Measurements from ENCODE around the gene FLT3. TPM values are rescaled to one million over a fixed set of nuclear protein-coding genes. Genes with fewer than 3 reads are reported as not detected.
A peak's percentile ranks its signal among the peaks of the same experiment; 100 is the strongest.

Gene FLT3
- total and polyA plus RNA-seq, 4 donors: 0.14 to 0.84 (median 0.42) TPM

GRCh38 chr13:27960362-27961226 lies 139.8 kb downstream of the FLT3 start (continued):
- TF ChIP-seq FOXA2 (IDR thresholded peaks at IDR 0.05): peak; percentile 85
- no peak for TF ChIP-seq JUND (IDR thresholded peaks at IDR 0.05)
- peak; percentile 78 to 81 for TF ChIP-seq RAD21 (IDR thresholded peaks at IDR 0.05)

GRCh38 chr13:27959976-27960361 lies 140.4 kb downstream of the FLT3 start:
- Histone ChIP-seq H3K4me3 (ENCODE audit: low read depth in 1 of 3, low read length in 3 of 3) (peak overlapping the region in 2 of 3 donors; percentile 33 to 85), H3K27me3 (ENCODE audit: control insufficient read depth in 4 of 4, insufficient read depth in 4 of 4, low read length in 3 of 4) (peaks cover 0 to 3% (median 1%) of the 10 kb centered on the region in 4 donors), H3K9ac (ENCODE audit: low read depth in 1 of 2, low read length in 2 of 2) (peak overlapping the region; percentile 30 to 72)

GRCh38 chr13:27956576-27957300 lies 143.6 kb downstream of the FLT3 start:
- Histone ChIP-seq H3K27ac (ENCODE audit: low read depth in 1 of 2, low read length in 2 of 2) (no peak overlapping the region), H3K9me3 (ENCODE audit: control insufficient read depth in 4 of 4, low read length in 3 of 4) (no peaks in the 10 kb centered on the region), H3K4me3 (ENCODE audit: low read depth in 1 of 3, low read length in 3 of 3) (no peak overlapping the region), H3K36me3 (ENCODE audit: control insufficient read depth in 4 of 4, insufficient read depth in 3 of 4, low read depth in 1 of 4, low read length in 3 of 4) (no peaks in the 10 kb centered on the region), H3K27me3 (ENCODE audit: control insufficient read depth in 4 of 4, insufficient read depth in 4 of 4, low read length in 3 of 4) (no peaks in the 10 kb centered on the region), H3K4me1 (ENCODE audit: control insufficient read depth in 4 of 4, insufficient read depth in 4 of 4, low read length in 3 of 4) (peaks cover 11 to 34% (median 24%) of the 10 kb centered on the region in 4 donors), H3K9ac (ENCODE audit: low read depth in 1 of 2, low read length in 2 of 2) (no peak overlapping the region)
- no peak for DNase-seq (ENCODE audit: low spot score)
- whole genome bisulfite sequencing: 43% methylated on average over 5 of the region's 5 CpGs
- TF ChIP-seq HNF4A (conservative IDR thresholded peaks at IDR 0.05): no peak
- TF ChIP-seq CTCF (IDR thresholded peaks at IDR 0.05; ENCODE audit: low read depth, low read length, missing input control): no peak
- no peak for TF ChIP-seq RAD21 (IDR thresholded peaks at IDR 0.05)
- no peak for TF ChIP-seq FOXA1 (IDR thresholded peaks at IDR 0.05)
- no peak for TF ChIP-seq JUND (IDR thresholded peaks at IDR 0.05)
- no peak for TF ChIP-seq RXRA (IDR thresholded peaks at IDR 0.05)
- no peak for TF ChIP-seq YY1 (IDR thresholded peaks at IDR 0.05)
- TF ChIP-seq SP1 (IDR thresholded peaks at IDR 0.05): no peak
- no peak for TF ChIP-seq TAF1 (conservative IDR thresholded peaks at IDR 0.05)
- TF ChIP-seq MAX (IDR thresholded peaks at IDR 0.05): no peak
- no peak for TF ChIP-seq HNF4G (IDR thresholded peaks at IDR 0.05)
- TF ChIP-seq FOXA2 (IDR thresholded peaks at IDR 0.05): no peak
- no peak for TF ChIP-seq NR2F2 (IDR thresholded peaks at IDR 0.05)
- TF ChIP-seq ATF3 (IDR thresholded peaks at IDR 0.05): no peak

More at GRCh38 chr13:27959976-27960361, 140.4 kb downstream of the FLT3 start:
- H3K4me1 ChIP-seq (ENCODE audit: control insufficient read depth in 4 of 4, insufficient read depth in 4 of 4, low read length in 3 of 4): peaks cover 4 to 20% (median 11%) of the 10 kb centered on the region in 4 donors
- H3K27ac ChIP-seq (ENCODE audit: low read depth in 1 of 2, low read length in 2 of 2): peak overlapping the region; percentile 92 to 96
- no peaks in the 10 kb centered on the region for H3K36me3 ChIP-seq (ENCODE audit: control insufficient read depth in 4 of 4, insufficient read depth in 3 of 4, low read depth in 1 of 4, low read length in 3 of 4)
- TF ChIP-seq JUND (IDR thresholded peaks at IDR 0.05) (no peak), ZBTB33 (IDR thresholded peaks at IDR 0.05) (no peak), ATF3 (IDR thresholded peaks at IDR 0.05) (no peak), RAD21 (IDR thresholded peaks at IDR 0.05) (no peak), NR2F2 (IDR thresholded peaks at IDR 0.05) (no peak), FOXA2 (IDR thresholded peaks at IDR 0.05) (no peak), MAX (IDR thresholded peaks at IDR 0.05) (no peak), EGR1 (IDR thresholded peaks at IDR 0.05; ENCODE audit: low read depth in 2 of 2) (no peak), HNF4A (conservative IDR thresholded peaks at IDR 0.05) (no peak), HNF4G (IDR thresholded peaks at IDR 0.05) (no peak)
- no peak for DNase-seq (ENCODE audit: low spot score)
- no peaks in the 10 kb centered on the region for H3K9me3 ChIP-seq (ENCODE audit: control insufficient read depth in 4 of 4, low read length in 3 of 4)
- WGBS: 17% methylated on average over 14 of the region's 14 CpGs

All from liver (tissue), 9 donors.